ENCODE results near the gene BCR.
"Not testable (repeated sequence)": the region's sequence is repeated elsewhere in the genome, so short reads cannot be mapped to it uniquely, and the experiment has no call there.

BCR gene

DNA sequence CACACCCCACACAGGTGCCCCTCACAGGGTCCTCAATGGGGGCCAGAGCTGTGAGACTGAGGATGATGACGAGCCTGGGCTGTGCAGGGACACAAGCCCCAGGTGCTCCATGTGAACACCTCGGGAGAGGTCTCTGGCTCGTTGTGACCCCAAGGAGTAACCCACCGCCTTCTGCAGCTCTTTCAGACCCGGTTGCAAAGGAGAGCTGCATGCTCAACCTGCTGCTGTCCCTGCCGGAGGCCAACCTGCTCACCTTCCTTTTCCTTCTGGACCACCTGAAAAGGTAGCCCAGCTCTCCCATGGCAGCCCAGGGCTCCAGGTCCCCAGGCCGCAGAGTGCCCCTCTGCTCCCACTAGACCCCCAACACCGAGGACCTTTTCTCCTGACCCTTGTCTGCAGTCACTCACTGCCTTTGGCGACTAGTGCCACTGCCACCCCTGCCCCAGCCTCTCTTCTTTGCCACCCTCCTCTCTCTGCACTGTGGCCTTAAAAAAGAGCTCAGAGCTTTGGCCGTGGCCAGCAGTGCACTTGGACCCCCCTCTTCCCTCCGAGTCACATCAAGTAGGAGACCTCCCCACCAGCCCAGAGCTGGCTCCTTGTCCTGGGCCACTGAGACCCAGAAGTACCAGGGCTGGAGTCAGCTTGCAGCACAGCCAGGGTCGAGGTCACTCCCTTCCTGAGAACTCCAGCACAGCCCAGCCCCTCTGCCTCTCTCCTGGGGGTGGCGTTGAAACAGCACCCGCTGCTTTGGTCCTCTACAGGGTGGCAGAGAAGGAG is 133.7 kb downstream of the BCR start:
- TF ChIP-seq CTCF (IDR thresholded peaks at IDR 0.05; ENCODE audit: borderline replicate concordance, insufficient read depth, low read depth, low read length) = no peak
- no peak overlapping the region for H3K4me3 ChIP-seq (ENCODE audit: low read depth, low read length)

DNA sequence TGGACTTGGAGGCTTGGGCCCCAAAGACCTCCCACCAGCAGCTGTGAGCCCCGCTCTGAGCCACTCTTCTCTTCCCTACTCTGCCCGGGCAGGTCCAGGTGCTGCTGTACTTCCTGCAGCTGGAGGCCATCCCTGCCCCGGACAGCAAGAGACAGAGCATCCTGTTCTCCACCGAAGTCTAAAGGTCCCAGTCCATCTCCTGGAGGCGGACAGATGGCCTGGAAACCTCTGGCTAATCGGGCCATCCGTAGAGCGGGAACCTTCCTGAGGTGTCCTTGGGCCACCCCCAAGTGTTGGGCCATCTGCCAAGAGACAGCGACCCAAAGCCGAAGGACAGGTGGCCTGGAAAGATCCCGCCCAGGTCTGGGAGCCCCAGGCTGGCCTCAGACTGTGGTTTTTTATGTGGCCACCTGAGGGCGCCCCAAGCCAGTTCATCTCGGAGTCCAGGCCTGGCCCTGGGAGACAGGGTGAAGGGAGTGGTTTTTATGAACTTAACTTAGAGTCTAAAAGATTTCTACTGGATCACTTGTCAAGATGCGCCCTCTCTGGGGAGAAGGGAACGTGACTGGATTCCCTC is 135.1 kb downstream of the BCR start:
- no peak overlapping the region for H3K4me3 ChIP-seq (ENCODE audit: low read depth, low read length)
- peak; percentile 35; the same call in 1 of the 2 replicates for TF ChIP-seq CTCF (IDR thresholded peaks at IDR 0.05; ENCODE audit: borderline replicate concordance, insufficient read depth, low read depth, low read length)

- not testable (repeated sequence) for H3K4me3 ChIP-seq (ENCODE audit: low read depth, low read length)
These were observed 136.3 kb downstream of the BCR start for GRCh38 chr22:23316596-23316995.

GRCh38 chr22:23318316-23318715 is 138.0 kb downstream of the BCR start:
- not testable (repeated sequence) for H3K4me3 ChIP-seq (ENCODE audit: low read depth, low read length)

- not testable (repeated sequence) for H3K4me3 ChIP-seq (ENCODE audit: low read depth, low read length)
These were observed 142.3 kb downstream of the BCR start for GRCh38 chr22:23322497-23323080.

- not testable (repeated sequence) for H3K4me3 ChIP-seq (ENCODE audit: low read depth, low read length)
These were observed 143.8 kb downstream of the BCR start for GRCh38 chr22:23323960-23324688.

GRCh38 chr22:23325183-23325582 is 144.9 kb downstream of the BCR start:
- H3K4me3 ChIP-seq (ENCODE audit: low read depth, low read length) = no peak overlapping the region
- TF ChIP-seq CTCF (IDR thresholded peaks at IDR 0.05; ENCODE audit: borderline replicate concordance, insufficient read depth, low read depth, low read length) = no peak

DNA sequence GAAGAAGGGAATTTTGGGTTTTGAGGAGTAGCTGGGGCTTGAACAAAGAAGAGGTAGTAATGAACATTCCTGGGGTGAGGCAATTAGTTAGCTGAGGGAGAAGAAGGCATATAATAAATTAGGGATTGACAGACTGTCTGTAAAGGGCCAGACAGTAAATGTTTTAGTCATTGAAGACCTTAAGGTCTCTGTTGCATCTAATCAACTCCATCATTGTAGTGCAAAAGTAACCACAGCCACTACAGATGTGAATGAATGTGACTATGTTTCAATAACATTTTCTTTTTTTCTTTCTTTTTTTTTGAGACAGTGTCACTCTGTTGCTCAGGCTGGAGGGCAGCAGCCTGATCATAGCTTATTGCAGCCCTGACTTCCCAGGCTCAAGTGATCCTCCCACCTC is 153.5 kb downstream of the BCR start:
- H3K4me3 ChIP-seq (ENCODE audit: low read depth, low read length) = not testable (repeated sequence)

DNA sequence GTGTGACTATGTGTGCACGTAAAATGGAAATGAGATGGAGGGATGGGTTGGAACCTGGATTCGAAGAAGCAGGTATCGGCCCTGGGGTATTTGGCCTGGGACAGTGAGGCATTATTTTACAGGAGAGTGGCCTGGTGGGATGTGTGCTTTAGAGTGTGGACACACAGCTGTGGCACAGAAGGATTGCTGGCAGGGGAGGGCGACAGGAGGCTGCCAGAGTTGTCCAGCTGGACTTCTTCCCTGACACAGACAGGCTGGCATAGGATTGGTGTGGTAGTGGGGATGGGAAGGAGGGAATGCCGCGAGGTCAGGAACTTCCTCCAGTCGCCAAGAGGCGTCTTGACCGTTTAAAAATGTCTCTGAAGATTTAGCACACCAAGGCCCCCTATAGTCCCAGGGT is 157.4 kb downstream of the BCR start:
- H3K4me3 ChIP-seq (ENCODE audit: low read depth, low read length) = not testable (repeated sequence)

DNA sequence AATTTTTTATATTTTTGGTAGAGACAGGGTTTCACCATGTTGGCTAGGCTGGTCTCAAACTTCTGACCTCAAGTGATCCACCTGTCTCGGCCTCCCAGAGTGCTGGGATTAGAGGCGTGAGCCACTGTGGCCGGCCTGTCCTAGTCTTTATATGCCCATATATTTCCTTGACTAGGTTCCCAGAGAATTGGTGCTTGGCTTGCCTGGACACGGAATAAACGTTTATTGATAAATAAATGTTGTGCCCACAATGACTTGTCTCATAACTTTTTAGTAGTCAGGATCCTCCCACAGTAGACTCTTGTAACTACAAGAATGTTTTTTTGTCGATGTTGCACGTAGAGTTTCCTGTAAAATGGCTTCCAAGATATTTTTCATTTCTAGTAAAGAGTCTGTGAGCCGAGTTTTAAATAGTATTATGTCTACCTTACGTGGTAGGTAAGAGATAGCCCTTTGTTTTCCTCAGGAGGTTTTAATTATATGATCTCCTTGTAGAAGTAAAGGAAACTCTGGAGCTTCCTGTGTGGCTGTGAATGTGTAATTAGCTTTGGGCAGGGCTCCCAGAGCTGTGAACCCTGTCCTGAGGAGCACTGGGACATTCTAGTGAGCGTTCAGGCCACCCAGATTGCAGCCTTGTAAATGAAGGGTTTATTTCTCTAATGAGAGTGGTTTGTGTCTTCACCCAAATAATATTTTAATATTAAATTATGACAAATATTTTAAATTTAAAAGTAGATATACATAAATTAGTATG is 161.8 kb downstream of the BCR start:
- not testable (repeated sequence) for H3K4me3 ChIP-seq (ENCODE audit: low read depth, low read length)
